OCI-LY1 (cell line): ENCODE results near the gene SYNDIG1.

ENCODE experiments used
- H2AFZ ChIP-seq: fragments of 200-600 bp; sonication (generic), shearing (Covaris generic); 2 replicates; pipeline ENCODE4 v1.6.0; 2014; ENCODE audit warnings: antibody characterized with exemption, mild to moderate bottlenecking, low read length
- H3F3A ChIP-seq: fragments of 200-600 bp; sonication (generic), shearing (Covaris generic); 2 replicates; pipeline ENCODE4 v1.6.0; 2014; ENCODE audit warnings: mild to moderate bottlenecking, antibody characterized with exemption, low read length, moderate library complexity; ENCODE audit not compliant: insufficient read depth
- H3K27ac ChIP-seq: fragments of 200-600 bp; sonication (generic); 2 replicates; pipeline ENCODE4 v1.5.1; 2014; ENCODE audit warnings: low read length, mixed run types, mild to moderate bottlenecking, low read depth; ENCODE audit not compliant: poor library complexity, severe bottlenecking
- H3K27me3 ChIP-seq: fragments of 200-600 bp; sonication (generic); 2 replicates; pipeline ENCODE4 v1.6.0; 2014; ENCODE audit warnings: antibody characterized with exemption, mild to moderate bottlenecking, low read length, moderate library complexity; ENCODE audit not compliant: insufficient read depth
- H3K36me3 ChIP-seq: fragments of 200-600 bp; sonication (generic); 2 replicates; pipeline ENCODE4 v1.6.1; 2014; ENCODE audit warnings: mild to moderate bottlenecking, antibody characterized with exemption, low read length, moderate library complexity, mixed read lengths; ENCODE audit not compliant: insufficient read depth
- H3K4me1 ChIP-seq: fragments of 200-600 bp; sonication (generic); 2 replicates; pipeline ENCODE4 v1.5.1; 2014; ENCODE audit warnings: mild to moderate bottlenecking, low read length, moderate library complexity; ENCODE audit not compliant: insufficient read depth, severe bottlenecking
- H3K4me2 ChIP-seq: fragments of 200-600 bp; sonication (generic), shearing (Covaris generic); 2 replicates; pipeline ENCODE4 v1.6.1; 2014; ENCODE audit warnings: low read length
- H3K4me3 ChIP-seq: fragments of 200-600 bp; sonication (generic); 2 replicates; pipeline ENCODE4 v1.5.1; 2014; ENCODE audit warnings: low read length, low read depth, mild to moderate bottlenecking, mixed read lengths; ENCODE audit not compliant: poor library complexity, severe bottlenecking
- H3K79me2 ChIP-seq: fragments of 200-600 bp; shearing (Covaris generic); 2 replicates; pipeline ENCODE4 v1.6.1; 2016; ENCODE audit warnings: mixed run types, low read length, mixed read lengths; ENCODE audit not compliant: insufficient read depth
- H3K9ac ChIP-seq: fragments of 200-600 bp; sonication (generic), shearing (Covaris generic); 2 replicates; pipeline ENCODE4 v1.6.1; 2014; ENCODE audit warnings: mild to moderate bottlenecking, low read length, mixed read lengths
- H3K9me2 ChIP-seq: fragments of 200-600 bp; sonication (generic), shearing (Covaris generic); 2 replicates; pipeline ENCODE4 v1.6.1; 2014; ENCODE audit warnings: low read depth, mild to moderate bottlenecking, low read length, mixed read lengths
- H3K9me3 ChIP-seq: fragments of 200-600 bp; shearing (Covaris generic); 2 replicates; pipeline ENCODE4 v1.6.1; 2014; ENCODE audit warnings: low read length, mixed read lengths
- H4K20me1 ChIP-seq: fragments of 200-600 bp; sonication (generic), shearing (Covaris generic); 2 replicates; pipeline ENCODE4 v1.6.0; 2016; ENCODE audit warnings: mild to moderate bottlenecking, low read length; ENCODE audit not compliant: insufficient read depth
- EZH2 ChIP-seq: fragments of 200-600 bp; sonication (generic), shearing (Covaris generic); IDR thresholded peaks from 2 replicates; pipeline ENCODE4 v1.8.0; 2017; ENCODE audit warnings: borderline replicate concordance, mixed run types, mild to moderate bottlenecking, antibody characterized with exemption, low read length, moderate library complexity, mixed read lengths
- TF ChIP-seq, protein P1 (sequence below): fragments of 200-600 bp; sonication (generic), shearing (Covaris generic); IDR thresholded peaks from 2 replicates; pipeline ENCODE4 v1.5.1; 2017; ENCODE audit warnings: mild to moderate bottlenecking, antibody characterized with exemption, low read length, moderate library complexity, mixed read lengths

SYNDIG1 gene

DNA sequence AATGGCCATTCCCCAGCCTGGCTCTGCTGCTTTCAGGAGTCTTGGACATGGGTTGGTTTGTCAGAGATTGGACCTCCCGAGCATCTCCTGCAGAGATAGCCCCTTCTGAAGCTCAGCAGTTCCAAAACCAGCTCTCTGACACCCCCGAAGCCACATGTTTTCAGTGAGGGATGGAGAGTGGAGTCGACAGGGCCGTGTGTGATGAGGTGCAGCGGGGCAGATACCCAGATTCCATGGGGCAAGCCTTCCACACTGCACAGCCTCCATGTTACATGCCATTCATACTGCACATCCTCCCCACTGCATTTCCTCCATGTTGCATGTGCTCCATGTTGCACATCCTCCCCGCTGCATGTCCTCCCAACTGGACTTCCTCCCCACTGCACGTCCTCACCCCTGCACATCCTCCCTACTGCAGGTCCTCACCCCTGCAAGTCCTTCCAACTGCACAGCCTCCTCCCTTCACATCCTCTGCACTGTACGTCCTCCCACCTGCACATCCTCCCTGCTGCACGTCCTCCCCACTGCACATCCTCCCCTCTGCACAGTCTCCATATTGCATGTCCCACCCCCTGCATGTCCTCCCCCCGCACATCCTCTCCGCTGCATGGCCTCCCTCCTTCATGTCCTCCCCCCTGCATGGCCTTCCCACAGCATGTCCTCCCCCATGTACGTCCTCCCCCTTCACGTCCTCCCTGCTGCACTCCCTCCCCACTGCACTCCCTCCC is 112.2 kb downstream of the SYNDIG1 start:
- Histone ChIP-seq H3K27me3 (0 out of 2 replicates have a peak, but pooled peaks cover 3% of the 10 kb centered on the region), H3K9me3 (no peaks in the 10 kb centered on the region), H3K79me2 (no peaks in the 10 kb centered on the region), H3K4me2 (no peak overlapping the region), H3F3A (no peaks in the 10 kb centered on the region), H3K4me3 (no peak overlapping the region), H3K27ac (no peak overlapping the region), H3K36me3 (no peaks in the 10 kb centered on the region), H3K9ac (no peak overlapping the region), H2AFZ (no peak overlapping the region), H4K20me1 (no peaks in the 10 kb centered on the region), H3K4me1 (no peaks in the 10 kb centered on the region), H3K9me2 (no peaks in the 10 kb centered on the region)
- TF ChIP-seq EZH2: no peak
- TF ChIP-seq, protein P1, sequence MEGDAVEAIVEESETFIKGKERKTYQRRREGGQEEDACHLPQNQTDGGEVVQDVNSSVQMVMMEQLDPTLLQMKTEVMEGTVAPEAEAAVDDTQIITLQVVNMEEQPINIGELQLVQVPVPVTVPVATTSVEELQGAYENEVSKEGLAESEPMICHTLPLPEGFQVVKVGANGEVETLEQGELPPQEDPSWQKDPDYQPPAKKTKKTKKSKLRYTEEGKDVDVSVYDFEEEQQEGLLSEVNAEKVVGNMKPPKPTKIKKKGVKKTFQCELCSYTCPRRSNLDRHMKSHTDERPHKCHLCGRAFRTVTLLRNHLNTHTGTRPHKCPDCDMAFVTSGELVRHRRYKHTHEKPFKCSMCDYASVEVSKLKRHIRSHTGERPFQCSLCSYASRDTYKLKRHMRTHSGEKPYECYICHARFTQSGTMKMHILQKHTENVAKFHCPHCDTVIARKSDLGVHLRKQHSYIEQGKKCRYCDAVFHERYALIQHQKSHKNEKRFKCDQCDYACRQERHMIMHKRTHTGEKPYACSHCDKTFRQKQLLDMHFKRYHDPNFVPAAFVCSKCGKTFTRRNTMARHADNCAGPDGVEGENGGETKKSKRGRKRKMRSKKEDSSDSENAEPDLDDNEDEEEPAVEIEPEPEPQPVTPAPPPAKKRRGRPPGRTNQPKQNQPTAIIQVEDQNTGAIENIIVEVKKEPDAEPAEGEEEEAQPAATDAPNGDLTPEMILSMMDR: no peak

- 0 out of 2 replicates have a peak, but pooled peaks cover 3% of the 10 kb centered on the region for H3K27me3 ChIP-seq
- H3K27ac ChIP-seq: no peak overlapping the region
- no peaks in the 10 kb centered on the region for H3K9me2 ChIP-seq
- H3K9me3 ChIP-seq: no peaks in the 10 kb centered on the region
- H3K4me2 ChIP-seq: no peak overlapping the region
- no peaks in the 10 kb centered on the region for H3K4me1 ChIP-seq
- no peak overlapping the region for H3K9ac ChIP-seq
- H3K36me3 ChIP-seq: no peaks in the 10 kb centered on the region
- H3F3A ChIP-seq: no peaks in the 10 kb centered on the region
- H3K79me2 ChIP-seq: no peaks in the 10 kb centered on the region
- H4K20me1 ChIP-seq: no peaks in the 10 kb centered on the region
- H3K4me3 ChIP-seq: no peak overlapping the region
- no peak overlapping the region for H2AFZ ChIP-seq
- TF ChIP-seq, protein P1: no peak
- TF ChIP-seq EZH2: no peak
These were observed 113.1 kb downstream of the SYNDIG1 start for GRCh38 chr20:24582373-24583168.

- Histone ChIP-seq H3F3A (no peaks in the 10 kb centered on the region), H3K27me3 (0 out of 2 replicates have a peak, but pooled peaks cover 3% of the 10 kb centered on the region), H3K79me2 (no peaks in the 10 kb centered on the region), H3K4me2 (no peak overlapping the region), H3K9me3 (no peaks in the 10 kb centered on the region), H3K4me3 (no peak overlapping the region), H3K27ac (no peak overlapping the region), H3K4me1 (no peaks in the 10 kb centered on the region), H3K36me3 (no peaks in the 10 kb centered on the region), H4K20me1 (no peaks in the 10 kb centered on the region), H2AFZ (no peak overlapping the region), H3K9me2 (no peaks in the 10 kb centered on the region), H3K9ac (no peak overlapping the region)
- no peak for TF ChIP-seq EZH2
- TF ChIP-seq, protein P1: no peak
These were observed 113.9 kb downstream of the SYNDIG1 start for GRCh38 chr20:24583169-24583792.
